Fibroblast of gingiva (primary cell): ENCODE data around the gene FYB2.
A peak's percentile ranks its signal among the peaks of the same experiment; 100 is the strongest.

ENCODE experiments used
- DNase-seq: peaks from one replicate; pipeline ENCODE4 v3.0.0-alpha.2; 2011; ENCODE audit warnings: low read depth

FYB2 gene

DNA sequence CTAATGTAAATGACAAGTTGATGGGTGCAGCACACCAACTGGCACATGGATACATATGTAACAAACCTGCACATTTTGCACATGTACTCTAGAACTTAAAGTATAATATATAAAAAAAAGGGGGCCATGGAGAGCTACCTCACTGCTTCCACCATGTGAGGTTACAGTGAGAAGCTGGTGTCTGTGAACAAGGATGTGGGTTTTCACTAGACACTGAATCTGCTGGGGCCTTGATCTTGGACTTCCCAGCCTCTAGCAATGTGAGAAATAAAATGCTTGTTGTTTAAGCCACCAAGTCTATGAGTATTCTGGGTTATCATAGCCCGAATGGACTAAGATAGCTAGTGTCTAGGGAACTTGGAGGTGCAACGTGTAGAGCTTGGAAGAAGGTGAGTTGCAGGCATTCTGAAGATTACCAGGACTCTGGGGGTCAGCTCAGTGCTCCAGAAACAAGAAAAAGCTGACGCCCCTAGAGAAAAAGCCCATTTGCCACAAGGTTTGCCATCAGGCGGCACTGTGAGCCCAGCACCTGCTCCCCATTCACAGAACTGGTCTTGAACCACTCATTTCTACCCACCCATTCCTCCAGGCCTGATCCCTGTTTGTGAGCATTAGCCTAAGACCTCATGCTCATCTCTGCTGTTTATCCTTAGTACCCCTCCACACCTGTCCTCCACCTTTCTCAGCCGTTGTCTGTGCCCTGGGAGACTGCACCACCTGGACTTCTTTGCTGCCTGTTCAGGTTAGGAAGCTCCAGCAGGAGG lies 15.1 kb upstream of the FYB2 start:
- DNase-seq = no peak

DNA sequence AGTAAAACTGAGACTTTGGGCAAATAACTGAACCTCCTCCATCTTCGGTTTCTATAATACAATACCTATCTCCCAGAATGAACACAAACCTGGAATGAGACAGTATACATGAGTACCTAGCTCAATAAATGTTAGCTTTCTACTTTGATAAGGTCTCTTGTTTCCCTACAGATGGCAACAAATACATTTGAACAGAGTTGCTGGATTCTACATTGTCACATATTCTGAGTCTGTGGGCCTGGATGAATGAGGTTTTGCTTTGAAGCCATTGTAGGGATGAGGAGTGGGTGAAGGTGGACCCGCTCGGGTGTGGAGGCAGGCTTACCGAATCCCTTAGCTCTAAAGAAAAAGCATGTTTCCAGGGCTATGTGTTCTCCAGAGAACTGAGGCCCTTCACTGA lies 13.9 kb upstream of the FYB2 start:
- DNase-seq = no peak

DNA sequence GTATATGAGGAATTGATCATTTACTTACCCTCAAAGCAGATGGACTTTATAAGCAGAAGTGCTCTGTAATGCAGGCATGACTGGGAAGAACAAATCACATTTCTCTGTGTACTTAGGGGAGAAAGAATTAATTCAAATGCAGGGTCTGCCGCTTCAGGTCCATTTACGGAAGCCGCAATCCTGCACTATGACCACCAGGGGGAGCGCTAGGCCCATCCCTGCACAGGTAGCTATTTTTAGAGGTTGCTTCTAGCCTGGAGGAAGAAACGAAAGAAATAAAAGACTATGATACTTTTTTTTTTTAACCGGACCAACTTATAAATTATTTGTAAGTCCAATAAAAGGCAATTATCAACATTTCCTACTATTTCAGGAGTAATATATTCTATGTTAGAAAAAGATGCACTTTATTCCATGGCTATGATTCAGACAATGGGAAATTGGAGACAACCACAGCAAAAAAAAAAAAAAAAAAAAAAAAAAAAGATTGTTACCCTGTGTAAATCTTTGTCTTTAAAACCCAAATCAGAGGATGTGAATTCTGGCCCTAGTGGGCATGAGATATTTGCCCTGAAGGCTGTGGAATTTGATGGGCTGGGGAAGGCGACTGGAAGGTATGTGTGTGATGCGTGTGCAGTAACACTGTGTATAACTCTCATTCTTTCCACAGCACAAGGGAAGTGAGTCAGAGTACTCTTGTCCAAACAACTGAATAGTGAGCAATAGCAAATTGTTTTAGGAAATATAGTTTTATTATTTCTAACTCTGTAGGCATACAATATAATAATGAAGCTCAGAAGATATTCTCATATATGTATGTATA lies 12.9 kb upstream of the FYB2 start:
- peak; percentile 93 for DNase-seq

DNA sequence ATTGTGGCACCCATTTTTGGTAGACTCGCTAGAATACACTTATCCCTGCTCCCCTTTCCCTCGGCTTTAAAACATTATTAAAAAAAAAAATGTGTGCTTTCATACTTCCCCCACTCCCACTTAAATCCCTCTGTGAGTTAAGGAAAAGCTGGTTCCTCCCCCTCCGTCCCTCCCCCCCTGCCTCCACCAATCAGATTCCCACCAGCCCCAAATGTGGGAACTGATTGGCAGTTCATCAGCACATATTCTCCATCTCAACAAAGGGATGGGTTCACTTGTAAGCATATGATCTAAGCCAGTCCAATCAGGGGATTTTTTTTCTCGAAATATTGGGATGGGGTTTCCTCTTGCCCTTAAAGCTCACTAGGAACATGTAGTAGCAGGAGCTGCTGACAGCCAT lies 10.8 kb upstream of the FYB2 start:
- DNase-seq = no peak

DNA sequence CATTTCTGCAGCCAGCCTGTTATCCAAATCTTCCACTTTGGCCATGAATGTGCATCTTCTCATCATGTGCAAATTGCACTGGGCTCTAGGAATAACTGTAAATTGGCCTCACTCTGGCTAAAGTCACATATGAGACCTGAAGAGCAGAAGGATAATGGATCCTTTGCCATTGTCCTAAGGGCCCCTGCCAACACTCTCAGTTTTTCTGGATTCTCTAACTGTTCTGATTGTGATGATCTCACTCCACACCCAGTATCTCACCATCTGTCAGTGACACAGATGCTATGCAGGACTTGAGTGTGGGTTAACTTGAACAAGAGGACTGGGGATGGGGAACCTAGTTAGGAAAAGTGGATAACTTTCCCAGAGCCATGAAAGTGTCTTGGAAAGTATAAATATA lies 8.5 kb upstream of the FYB2 start:
- DNase-seq = no peak

DNA sequence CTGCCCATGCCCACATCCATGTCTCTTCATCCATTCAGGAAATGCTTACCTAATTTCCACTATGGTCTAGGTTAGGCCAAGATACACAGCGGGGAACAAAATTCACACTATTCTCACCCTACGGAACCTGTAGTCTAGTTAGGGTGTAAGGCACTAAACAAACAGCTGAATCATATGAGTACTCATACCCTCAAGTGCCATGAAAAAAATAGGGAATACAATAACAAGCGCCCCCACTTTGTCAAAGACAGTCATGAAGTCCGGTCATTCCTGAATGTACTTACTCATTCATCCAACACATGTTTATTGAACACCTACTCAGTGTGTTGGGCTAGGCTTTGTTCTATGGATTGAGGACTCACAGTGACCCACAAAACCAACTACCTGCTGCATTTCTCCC lies 6.2 kb upstream of the FYB2 start:
- no peak for DNase-seq

DNA sequence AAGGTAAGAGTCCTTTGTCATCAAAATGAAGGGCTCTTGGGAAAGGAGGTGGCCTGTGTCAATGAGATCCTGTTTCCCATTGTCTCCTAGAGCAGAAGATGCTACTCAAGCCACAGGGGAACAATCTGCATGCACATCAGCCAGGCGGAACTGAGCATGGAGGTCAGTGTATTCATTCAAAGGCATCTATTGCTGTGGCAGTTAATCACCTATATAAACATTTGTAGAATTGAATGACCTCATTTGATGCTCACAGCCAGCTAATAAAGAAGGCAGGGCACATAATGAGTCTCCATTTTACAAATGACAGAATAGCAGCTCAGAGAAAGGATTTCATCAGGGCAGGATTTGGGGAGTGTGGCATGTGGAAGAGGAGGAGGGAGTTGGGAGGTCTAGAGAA lies 5.7 kb upstream of the FYB2 start:
- DNase-seq = no peak

DNA sequence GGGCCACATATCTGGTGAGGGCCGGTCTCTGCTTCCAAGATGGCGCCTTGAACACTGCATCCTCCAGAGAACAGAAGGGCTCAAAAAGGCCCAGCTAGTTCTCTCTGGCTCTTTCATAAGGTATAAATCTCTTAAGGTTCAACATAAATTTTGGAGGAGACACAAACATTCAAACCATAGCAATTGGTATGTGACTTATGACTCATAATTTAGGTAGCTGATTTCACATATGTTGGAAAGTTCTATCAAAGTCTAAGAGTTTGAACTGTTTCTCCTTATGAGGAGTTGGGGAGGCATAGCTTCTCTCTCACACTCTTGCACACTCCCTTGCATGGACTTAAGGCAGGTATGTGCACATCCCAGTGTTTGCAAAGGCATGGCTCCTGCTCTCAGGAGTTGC lies 5.1 kb upstream of the FYB2 start:
- DNase-seq = no peak

DNA sequence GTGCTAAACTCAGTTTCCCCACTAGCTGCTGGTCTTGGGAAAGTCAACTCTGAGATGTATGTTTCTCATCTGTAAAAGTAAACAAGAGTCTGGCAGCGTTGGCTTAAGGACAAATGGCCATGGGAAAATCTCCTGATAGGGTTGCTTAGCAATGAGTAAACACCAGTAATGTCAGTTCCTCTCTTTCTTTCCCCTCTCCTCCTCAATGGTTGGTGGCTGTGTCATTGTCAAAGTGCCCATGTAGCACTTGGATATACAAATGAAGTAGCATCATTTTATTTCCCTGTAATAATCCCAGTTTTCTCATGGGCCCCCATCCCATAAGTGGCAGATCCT lies 2.2 kb upstream of the FYB2 start:
- DNase-seq = no peak

DNA sequence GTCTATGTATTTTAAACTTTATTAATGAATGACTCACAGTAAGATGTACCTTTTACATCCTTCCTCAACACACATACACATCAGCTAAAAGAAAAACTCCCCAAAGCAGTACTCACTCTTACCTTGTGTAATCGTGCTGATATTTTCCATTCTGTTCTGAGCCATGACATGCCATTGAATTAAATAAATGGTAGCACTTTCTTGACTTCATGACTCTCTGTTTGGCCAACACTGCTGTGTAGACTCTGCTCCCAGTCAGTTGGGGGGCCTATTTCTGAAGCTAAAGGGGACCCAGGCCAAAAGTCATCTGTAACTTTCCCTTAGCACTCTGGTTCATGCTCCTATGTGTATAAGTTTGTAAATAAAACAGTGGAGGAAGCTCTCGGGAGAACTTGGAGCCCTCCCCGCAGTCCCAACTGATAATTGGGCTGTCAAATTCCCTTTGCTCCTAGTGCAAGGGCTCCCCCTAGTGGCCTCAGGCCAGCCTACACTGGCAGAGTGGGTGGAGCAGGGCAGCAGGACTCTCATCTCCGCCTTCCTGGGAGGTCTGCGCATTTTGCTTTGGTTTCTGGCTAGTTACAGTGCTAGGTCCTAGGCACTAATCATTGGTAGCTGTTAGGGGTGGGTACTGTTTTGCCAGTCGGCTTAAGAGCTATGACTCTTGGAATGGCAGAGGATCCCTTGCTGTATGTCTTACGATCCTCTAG lies 1.7 kb upstream of the FYB2 start:
- DNase-seq = peak; percentile 68

DNA sequence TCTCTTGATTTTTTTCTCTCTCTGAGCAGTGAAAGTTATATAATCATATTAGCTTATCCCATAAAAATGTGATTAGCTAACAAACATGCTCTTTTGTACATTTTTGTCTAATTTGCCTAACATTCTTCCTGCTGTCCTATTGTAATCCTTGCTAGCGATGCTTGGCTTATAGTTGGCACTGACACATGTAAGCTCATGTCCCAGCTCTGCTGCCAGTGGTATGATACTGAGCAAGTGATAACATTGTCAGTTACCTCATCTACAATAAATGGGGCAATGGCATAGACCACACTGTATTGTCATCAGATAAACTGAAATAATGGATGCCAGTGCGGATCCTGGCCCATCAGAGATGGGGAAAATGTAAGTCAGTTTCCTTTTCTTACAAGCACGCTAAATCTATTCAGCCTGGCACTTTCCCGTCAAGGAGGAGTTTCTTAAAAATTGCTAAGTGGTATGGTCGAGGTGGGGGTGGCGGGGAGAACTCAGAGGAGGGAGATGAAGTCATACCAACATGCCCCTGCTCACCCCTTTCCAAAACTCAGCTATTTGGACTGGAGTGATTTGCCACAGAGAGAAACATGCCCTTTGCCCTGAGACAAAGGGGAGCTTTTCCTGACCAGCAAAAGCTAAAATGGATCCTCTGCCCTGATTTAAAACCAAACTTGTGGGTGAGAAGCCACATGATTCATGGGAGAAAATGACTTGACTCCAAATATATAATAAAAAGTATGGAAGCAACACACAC lies 1.3 kb downstream of the FYB2 start:
- DNase-seq = peak; percentile 30

DNA sequence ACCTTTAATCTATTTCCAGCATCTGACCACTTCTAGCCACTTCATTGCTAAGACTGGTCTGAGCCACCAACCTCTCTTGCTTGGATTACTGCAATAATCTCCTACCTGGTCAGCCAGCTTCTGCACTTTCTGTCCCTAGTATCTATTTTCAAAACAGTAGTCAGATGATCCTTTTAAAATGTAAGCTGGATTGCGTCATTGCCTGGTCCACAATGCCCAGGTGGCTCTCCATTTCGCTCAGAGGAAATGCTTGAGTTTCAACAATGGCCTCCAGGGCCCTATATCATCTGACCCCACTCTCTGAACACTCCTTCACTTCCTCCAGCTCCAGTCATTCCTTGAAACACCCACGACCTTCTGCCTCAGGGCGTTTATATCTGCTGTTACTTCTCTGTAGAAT lies 2.3 kb downstream of the FYB2 start:
- DNase-seq = no peak

DNA sequence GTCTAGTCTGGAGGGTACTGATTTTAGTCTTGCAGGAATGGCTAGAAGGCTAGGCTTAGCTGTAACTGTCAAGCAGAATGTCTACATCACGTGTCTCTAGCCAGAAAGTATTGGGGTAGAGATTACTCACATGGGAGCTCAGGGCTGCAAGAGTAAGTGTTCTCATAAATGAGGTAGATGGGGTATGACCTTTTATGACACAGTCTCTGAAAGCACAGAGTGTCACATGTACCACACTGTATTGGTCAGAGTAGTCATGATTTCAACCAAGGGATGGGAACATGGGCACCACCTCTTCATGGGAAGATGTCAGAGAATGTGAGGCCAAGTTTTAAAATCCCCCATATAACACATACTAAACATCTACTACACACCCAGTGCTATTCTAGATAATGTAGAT lies 2.9 kb downstream of the FYB2 start:
- DNase-seq = peak; percentile 6

DNA sequence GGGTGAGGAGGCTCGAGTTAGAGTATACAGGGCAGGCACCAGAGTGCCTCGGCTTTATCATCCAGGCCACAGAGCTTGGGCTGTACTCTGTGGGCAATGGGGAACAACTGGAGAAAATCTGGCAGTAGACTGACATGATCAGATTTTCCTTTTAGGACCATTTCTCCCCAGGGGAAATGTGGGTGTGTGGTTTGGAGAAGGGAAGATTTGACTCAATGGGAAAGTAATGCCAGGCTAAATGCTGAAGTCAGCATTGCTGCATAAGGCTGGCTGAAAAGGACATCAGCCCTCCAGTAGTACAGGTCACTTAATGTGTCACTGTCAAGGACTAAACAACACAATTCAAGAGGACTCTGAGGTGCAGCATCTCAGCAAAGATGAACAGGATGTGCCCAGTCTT lies 5.0 kb downstream of the FYB2 start:
- DNase-seq = no peak

DNA sequence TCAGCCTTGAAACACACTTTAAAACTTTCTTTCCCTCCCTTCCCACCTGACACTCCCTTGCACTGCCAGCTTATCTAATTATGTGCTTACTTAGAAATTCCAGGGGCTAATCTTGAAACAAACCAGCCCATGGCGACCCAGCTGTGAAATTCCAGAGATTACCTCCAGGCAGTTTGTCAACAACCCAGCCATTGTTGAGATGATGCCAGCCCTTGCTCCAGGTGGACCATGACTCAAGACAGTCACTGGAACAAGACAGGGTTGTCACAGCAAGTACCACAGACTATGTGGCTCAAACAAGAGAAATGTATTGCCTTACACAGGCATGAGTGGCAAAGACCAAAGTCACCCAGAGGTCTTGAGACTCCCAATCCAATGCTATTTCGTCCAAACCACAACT lies 7.9 kb downstream of the FYB2 start:
- DNase-seq = no peak

DNA sequence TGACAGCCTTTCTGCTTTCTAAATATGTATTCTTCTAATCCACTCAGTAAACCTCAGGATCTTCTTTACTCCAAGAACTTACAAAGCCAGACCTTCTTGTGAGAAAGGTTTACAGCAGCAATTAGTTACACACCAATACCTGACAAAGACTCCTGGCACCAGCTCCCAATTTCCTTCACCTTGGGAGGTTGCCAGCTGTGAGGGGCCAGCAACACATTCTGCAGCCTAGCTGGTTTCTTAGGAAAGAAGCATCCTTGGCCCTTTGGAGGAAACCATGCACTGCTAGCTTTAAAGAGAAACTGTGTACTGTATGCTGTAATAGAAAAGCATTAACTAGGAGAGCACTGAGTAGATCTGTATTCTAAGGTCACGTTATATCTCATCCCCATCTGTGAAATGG lies 10.8 kb downstream of the FYB2 start:
- no peak for DNase-seq

DNA sequence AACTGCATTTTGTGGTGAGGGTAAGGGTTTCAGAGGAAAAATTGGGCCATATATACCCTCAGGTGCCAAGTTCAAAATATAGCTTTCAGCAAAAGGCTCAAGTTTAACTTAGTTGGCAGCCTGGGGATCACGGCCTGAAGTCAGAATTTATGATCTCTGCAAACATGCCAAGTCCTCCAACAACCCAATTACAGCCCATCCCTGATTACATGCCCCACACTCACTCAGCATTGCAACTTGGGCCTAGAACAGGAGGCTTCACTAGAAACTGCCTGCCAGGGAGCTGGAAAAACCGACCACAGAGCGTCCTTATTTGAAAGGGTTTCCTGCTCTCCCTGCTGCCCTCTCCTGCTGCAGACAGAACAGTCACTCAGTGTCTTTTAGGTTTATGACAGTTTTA lies 12.4 kb downstream of the FYB2 start:
- DNase-seq = peak; percentile 11

DNA sequence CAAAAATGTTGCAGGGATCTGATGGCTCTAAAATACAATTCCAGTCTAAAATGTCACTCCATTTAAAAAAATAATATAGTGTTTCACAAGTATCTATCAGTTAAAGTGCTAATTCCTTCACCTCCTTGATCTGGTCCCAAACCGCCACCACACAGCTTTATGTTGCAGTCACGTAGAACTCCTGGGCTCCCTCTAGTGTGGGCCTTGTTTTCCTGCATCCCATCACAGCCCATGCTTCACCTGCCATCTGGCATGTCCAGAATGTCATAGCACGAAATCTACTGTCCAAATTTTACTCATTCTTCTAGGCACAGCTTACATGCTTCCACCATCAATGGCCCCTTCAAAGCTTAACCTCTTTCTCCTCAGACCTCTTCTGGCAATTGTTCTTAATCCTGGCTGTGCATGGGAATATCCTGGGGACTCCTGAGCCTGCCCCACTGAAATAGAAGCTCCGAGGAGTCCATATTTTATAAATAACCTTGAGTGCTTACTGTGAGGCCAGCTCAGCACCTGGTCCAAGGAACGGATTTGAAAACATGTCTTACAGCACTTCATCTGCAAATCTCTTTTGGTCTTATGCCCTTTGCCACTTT lies 15.5 kb downstream of the FYB2 start:
- DNase-seq = no peak

DNA sequence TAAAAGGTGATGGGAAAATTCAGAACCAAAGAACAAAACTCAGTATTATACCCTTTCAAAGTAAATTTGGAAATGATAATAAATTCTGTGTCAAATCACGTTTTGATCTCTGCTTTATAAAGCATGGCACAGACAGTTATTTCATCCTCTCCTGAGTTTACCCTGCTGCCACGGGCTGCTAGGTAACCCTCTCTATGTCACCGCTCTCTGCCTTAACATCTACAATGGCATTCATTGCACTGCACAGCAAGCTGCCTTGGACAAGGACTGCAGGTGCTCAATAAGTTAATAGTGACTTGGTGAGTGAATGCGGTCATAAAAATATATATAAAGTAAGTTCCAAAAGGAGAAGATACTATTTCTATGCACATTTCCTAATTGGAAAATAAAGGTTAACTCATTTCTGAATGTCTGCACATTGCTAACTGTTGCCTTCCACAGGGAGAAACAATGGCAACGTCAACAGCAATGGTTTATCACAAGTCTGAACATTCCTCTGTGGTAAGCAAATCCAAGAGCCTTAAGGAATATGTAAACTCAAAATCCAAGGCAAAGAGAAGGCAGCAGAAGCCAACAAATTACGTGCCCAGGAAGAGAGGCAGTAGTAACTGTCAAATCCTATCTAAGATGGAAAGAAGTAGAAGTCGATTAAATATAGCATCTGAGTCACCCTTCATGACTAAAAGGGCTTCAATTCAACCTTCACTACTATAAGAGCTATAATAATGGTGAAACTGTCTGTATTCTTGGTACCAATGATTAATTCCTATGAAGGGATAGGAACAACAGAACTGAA lies 19.4 kb downstream of the FYB2 start:
- peak; percentile 14 for DNase-seq

DNA sequence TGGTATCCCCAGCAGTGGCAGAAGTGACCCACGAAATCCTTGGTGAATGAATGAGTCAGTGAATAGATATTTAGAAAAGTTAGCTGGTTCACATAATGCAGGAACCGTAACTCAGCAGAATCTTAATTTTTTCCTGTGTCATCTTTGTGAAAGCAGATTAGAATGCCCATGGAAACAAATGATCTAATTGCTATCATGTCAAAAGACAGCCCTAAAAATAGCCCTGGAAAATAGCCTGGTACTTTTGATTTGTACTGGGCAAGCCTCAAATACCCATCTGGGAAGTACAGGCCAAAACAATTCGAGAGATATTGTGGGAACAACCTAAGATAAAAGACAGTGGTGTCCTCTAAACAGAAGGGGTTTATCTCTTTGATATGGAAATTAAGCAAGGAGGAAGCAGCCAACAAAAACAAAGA lies 21.1 kb downstream of the FYB2 start:
- DNase-seq = peak; percentile 65

DNA sequence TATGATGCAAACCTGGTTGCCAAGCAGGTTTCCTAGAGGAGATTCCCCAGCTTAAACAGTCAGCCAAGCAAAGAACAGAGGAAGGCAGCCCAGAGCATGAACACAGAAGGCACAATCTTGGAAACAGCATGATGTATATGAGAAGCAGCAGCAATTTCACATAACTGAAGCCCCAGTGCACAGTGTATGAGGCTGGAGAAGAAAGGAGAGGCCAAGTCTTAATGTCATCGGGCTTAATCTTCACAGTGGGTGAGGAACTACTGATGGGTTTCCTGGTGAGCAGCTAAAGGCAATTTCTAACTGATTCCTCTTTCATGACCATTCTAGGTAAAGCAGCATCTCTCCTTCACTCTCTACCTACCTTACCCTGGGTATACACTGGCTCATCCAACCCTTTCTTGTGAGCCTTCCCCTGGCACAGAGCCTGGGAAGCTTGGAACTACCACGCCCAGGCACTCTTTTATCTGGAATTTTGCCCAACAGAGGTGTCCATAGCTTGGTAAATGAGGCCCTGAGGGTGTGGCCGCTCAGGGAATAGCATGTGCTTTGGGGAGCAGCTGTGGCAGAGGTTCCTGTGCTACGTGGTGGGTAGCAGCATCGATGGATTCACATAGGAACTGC lies 22.0 kb downstream of the FYB2 start:
- no peak for DNase-seq
